ENCODE measurements around the gene TAS1R2. TPM values are rescaled to one million over a fixed set of nuclear protein-coding genes. Genes with fewer than 3 reads are reported as not detected.
A peak's percentile ranks its signal among the peaks of the same experiment; 100 is the strongest.
"Not testable (repeated sequence)": the region's sequence is repeated elsewhere in the genome, so short reads cannot be mapped to it uniquely, and the experiment has no call there.

Gene TAS1R2
- total RNA-seq, 2 donors from 2014 or later = not detected

GRCh38 chr1:18893120-18893519 is 33.7 kb upstream of the TAS1R2 start:
- Mint-ChIP-seq H3K4me1 (ENCODE audit: low read depth in 2 of 2) (peaks cover 0 to 6% of the 10 kb centered on the region in 2 donors), H3K36me3 (no peaks in the 10 kb centered on the region), H3K27me3 (no peaks in the 10 kb centered on the region), H3K9me3 (no peaks in the 10 kb centered on the region), H3K4me3 (no peak overlapping the region), H3K27ac (no peak overlapping the region)
- no peak for ATAC-seq
- no peak for DNase-seq (ENCODE audit: low spot score)

- H3K9me3 Mint-ChIP-seq; H3K4me1 Mint-ChIP-seq (ENCODE audit: low read depth in 2 of 2); ATAC-seq; H3K36me3 Mint-ChIP-seq; DNase-seq (ENCODE audit: low spot score); H3K4me3 Mint-ChIP-seq; H3K27ac Mint-ChIP-seq; H3K27me3 Mint-ChIP-seq: not testable (repeated sequence)
These were observed 32.4 kb upstream of the TAS1R2 start for GRCh38 chr1:18891858-18892257.

- Mint-ChIP-seq H3K27me3 (no peaks in the 10 kb centered on the region), H3K4me1 (ENCODE audit: low read depth in 2 of 2) (peaks cover 0 to 6% of the 10 kb centered on the region in 2 donors), H3K27ac (no peak overlapping the region), H3K9me3 (no peaks in the 10 kb centered on the region), H3K36me3 (no peaks in the 10 kb centered on the region), H3K4me3 (no peak overlapping the region)
- ATAC-seq = no peak
- DNase-seq (ENCODE audit: low spot score) = no peak
These were observed 31.9 kb upstream of the TAS1R2 start for GRCh38 chr1:18891426-18891780.

- H3K36me3 Mint-ChIP-seq = no peaks in the 10 kb centered on the region
- DNase-seq (ENCODE audit: low spot score) = no peak
- H3K4me3 Mint-ChIP-seq = no peak overlapping the region
- ATAC-seq = no peak
- no peak overlapping the region for H3K27ac Mint-ChIP-seq
- no peaks in the 10 kb centered on the region for H3K9me3 Mint-ChIP-seq
- H3K27me3 Mint-ChIP-seq = no peaks in the 10 kb centered on the region
- H3K4me1 Mint-ChIP-seq (ENCODE audit: low read depth in 2 of 2) = peaks cover 0 to 6% of the 10 kb centered on the region in 2 donors
These were observed 31.4 kb upstream of the TAS1R2 start for GRCh38 chr1:18890706-18891425.

- ATAC-seq = no peak
- DNase-seq (ENCODE audit: low spot score) = no peak
- Mint-ChIP-seq H3K4me3 (no peak overlapping the region), H3K27me3 (no peaks in the 10 kb centered on the region), H3K36me3 (no peaks in the 10 kb centered on the region), H3K4me1 (ENCODE audit: low read depth in 2 of 2) (no peaks in the 10 kb centered on the region), H3K9me3 (no peaks in the 10 kb centered on the region), H3K27ac (no peak overlapping the region)
These were observed 26.5 kb upstream of the TAS1R2 start for GRCh38 chr1:18886003-18886335.

- Mint-ChIP-seq H3K4me3 (no peak overlapping the region), H3K9me3 (no peaks in the 10 kb centered on the region), H3K4me1 (ENCODE audit: low read depth in 2 of 2) (no peaks in the 10 kb centered on the region), H3K36me3 (no peaks in the 10 kb centered on the region), H3K27me3 (no peaks in the 10 kb centered on the region), H3K27ac (no peak overlapping the region)
- ATAC-seq = no peak
- no peak for DNase-seq (ENCODE audit: low spot score)
These were observed 26.0 kb upstream of the TAS1R2 start for GRCh38 chr1:18885311-18886002.

- no peaks in the 10 kb centered on the region for H3K9me3 Mint-ChIP-seq
- no peak overlapping the region for H3K4me3 Mint-ChIP-seq
- no peaks in the 10 kb centered on the region for H3K36me3 Mint-ChIP-seq
- H3K4me1 Mint-ChIP-seq (ENCODE audit: low read depth in 2 of 2) = no peaks in the 10 kb centered on the region
- DNase-seq (ENCODE audit: low spot score) (no peak), ATAC-seq (no peak)
- no peaks in the 10 kb centered on the region for H3K27me3 Mint-ChIP-seq
- peak overlapping the region in 1 of 2 donors; percentile 34 for H3K27ac Mint-ChIP-seq
These were observed 25.3 kb upstream of the TAS1R2 start for GRCh38 chr1:18884727-18885126.

- Mint-ChIP-seq H3K27ac (peak overlapping the region in 1 of 2 donors; percentile 34), H3K4me3 (no peak overlapping the region), H3K9me3 (no peaks in the 10 kb centered on the region), H3K36me3 (no peaks in the 10 kb centered on the region), H3K27me3 (no peaks in the 10 kb centered on the region), H3K4me1 (ENCODE audit: low read depth in 2 of 2) (no peaks in the 10 kb centered on the region)
- DNase-seq (ENCODE audit: low spot score) (no peak), ATAC-seq (no peak)
These were observed 24.9 kb upstream of the TAS1R2 start for GRCh38 chr1:18884419-18884717.

GRCh38 chr1:18883636-18884418 is 24.4 kb upstream of the TAS1R2 start:
- no peaks in the 10 kb centered on the region for H3K9me3 Mint-ChIP-seq
- H3K36me3 Mint-ChIP-seq = no peaks in the 10 kb centered on the region
- H3K27ac Mint-ChIP-seq = no peak overlapping the region
- no peaks in the 10 kb centered on the region for H3K4me1 Mint-ChIP-seq (ENCODE audit: low read depth in 2 of 2)
- H3K4me3 Mint-ChIP-seq = no peak overlapping the region
- ATAC-seq (peak; percentile 57 to 66), DNase-seq (ENCODE audit: low spot score) (no peak)
- H3K27me3 Mint-ChIP-seq = no peaks in the 10 kb centered on the region

- no peaks in the 10 kb centered on the region for H3K36me3 Mint-ChIP-seq
- H3K9me3 Mint-ChIP-seq = no peaks in the 10 kb centered on the region
- no peak overlapping the region for H3K27ac Mint-ChIP-seq
- DNase-seq (ENCODE audit: low spot score) = no peak
- ATAC-seq = no peak
- no peak overlapping the region for H3K4me3 Mint-ChIP-seq
- no peaks in the 10 kb centered on the region for H3K27me3 Mint-ChIP-seq
- no peaks in the 10 kb centered on the region for H3K4me1 Mint-ChIP-seq (ENCODE audit: low read depth in 2 of 2)
These were observed 23.6 kb upstream of the TAS1R2 start for GRCh38 chr1:18883079-18883478.

GRCh38 chr1:18882486-18882885 is 23.0 kb upstream of the TAS1R2 start:
- H3K27ac Mint-ChIP-seq = no peak overlapping the region
- DNase-seq (ENCODE audit: low spot score) (no peak), ATAC-seq (no peak)
- H3K27me3 Mint-ChIP-seq = no peaks in the 10 kb centered on the region
- H3K36me3 Mint-ChIP-seq = no peaks in the 10 kb centered on the region
- H3K4me3 Mint-ChIP-seq = no peak overlapping the region
- no peaks in the 10 kb centered on the region for H3K4me1 Mint-ChIP-seq (ENCODE audit: low read depth in 2 of 2)
- no peaks in the 10 kb centered on the region for H3K9me3 Mint-ChIP-seq

- Mint-ChIP-seq H3K9me3 (no peaks in the 10 kb centered on the region), H3K4me3 (no peak overlapping the region), H3K27ac (no peak overlapping the region), H3K36me3 (no peaks in the 10 kb centered on the region), H3K4me1 (ENCODE audit: low read depth in 2 of 2) (no peaks in the 10 kb centered on the region), H3K27me3 (no peaks in the 10 kb centered on the region)
- DNase-seq (ENCODE audit: low spot score) (no peak), ATAC-seq (no peak)
These were observed 22.4 kb upstream of the TAS1R2 start for GRCh38 chr1:18881642-18882431.

GRCh38 chr1:18881164-18881563 is 21.7 kb upstream of the TAS1R2 start:
- DNase-seq (ENCODE audit: low spot score) = no peak
- ATAC-seq = no peak
- Mint-ChIP-seq H3K27me3 (no peaks in the 10 kb centered on the region), H3K4me1 (ENCODE audit: low read depth in 2 of 2) (no peaks in the 10 kb centered on the region), H3K27ac (no peak overlapping the region), H3K4me3 (no peak overlapping the region), H3K9me3 (no peaks in the 10 kb centered on the region), H3K36me3 (no peaks in the 10 kb centered on the region)

GRCh38 chr1:18880585-18880984 is 21.1 kb upstream of the TAS1R2 start:
- H3K27me3 Mint-ChIP-seq = no peaks in the 10 kb centered on the region
- no peaks in the 10 kb centered on the region for H3K9me3 Mint-ChIP-seq
- DNase-seq (ENCODE audit: low spot score) (no peak), ATAC-seq (no peak)
- H3K4me1 Mint-ChIP-seq (ENCODE audit: low read depth in 2 of 2) = no peaks in the 10 kb centered on the region
- no peak overlapping the region for H3K4me3 Mint-ChIP-seq
- no peak overlapping the region for H3K27ac Mint-ChIP-seq
- H3K36me3 Mint-ChIP-seq = no peaks in the 10 kb centered on the region

Measured in natural killer cell treated with Interleukin-12 subunit alpha and Interleukin-12 subunit beta and Interleukin-15 and Interleukin-18, amount 100 ng/mL, for 72 hours (primary cell).